Spleen (tissue), 7 donors: ENCODE data around the gene AHDC1.

Experiments used
- POLR2A ChIP-seq, 3 donors: fragments of 450-650 bp; IDR thresholded peaks; one replicate each; pipeline ENCODE4 v1.5.1; 2017; ENCODE audit warnings: antibody characterized with exemption in 3 of 3, mild to moderate bottlenecking in 1 of 3
- POLR2AphosphoS5 ChIP-seq, 3 donors: sonication (generic); formaldehyde crosslinking; IDR thresholded peaks; one replicate each; pipeline ENCODE4 v1.5.1; 2017; ENCODE audit warnings: antibody characterized with exemption in 3 of 3
- TF ChIP-seq, protein P1 (sequence below), 11 experiments: fragments of 200-600 bp in 7 of 11; fragments of 450-650 bp in 4 of 11; sonication (generic) in 4 of 11; IDR thresholded peaks in 8 of 11; conservative IDR thresholded peaks in 3 of 11; 1 replicate in 7 of 11; 2 replicates in 4 of 11; pipeline versions ENCODE4 v1.4.0 to v1.8.0; 2016 to 2021; ENCODE audit warnings: antibody characterized with exemption in 11 of 11, inconsistent platforms in 4 of 11, mild to moderate bottlenecking in 1 of 11
- donor health status: DM: no; HTN: no; CAD: no; lungs with moderate emphysema.
- donor health status: DM: no; HTN: no; CAD: no.
- donor health status: DM: no; HTN: no; CAD: no.

DNA sequence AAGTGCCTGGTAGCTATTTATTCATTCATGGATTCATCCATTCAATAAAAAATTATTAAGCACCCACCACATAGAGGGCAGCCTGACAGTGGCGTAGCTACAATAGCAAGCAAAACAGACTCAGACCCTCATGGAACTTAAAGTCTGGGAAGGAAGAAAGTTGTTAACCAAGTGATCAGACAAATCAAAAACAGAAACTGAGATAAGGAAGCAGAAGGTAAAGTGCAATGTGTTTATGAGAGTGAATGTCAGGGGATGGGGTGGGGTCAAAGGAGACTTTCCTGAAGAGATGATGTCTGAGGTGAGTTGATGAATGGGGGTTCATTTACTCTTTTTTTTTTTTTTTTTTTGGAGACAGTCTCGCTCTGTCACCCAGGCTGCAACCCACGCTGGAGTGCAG, 111.1 kb downstream of the AHDC1 start:
- TF ChIP-seq, protein P1, sequence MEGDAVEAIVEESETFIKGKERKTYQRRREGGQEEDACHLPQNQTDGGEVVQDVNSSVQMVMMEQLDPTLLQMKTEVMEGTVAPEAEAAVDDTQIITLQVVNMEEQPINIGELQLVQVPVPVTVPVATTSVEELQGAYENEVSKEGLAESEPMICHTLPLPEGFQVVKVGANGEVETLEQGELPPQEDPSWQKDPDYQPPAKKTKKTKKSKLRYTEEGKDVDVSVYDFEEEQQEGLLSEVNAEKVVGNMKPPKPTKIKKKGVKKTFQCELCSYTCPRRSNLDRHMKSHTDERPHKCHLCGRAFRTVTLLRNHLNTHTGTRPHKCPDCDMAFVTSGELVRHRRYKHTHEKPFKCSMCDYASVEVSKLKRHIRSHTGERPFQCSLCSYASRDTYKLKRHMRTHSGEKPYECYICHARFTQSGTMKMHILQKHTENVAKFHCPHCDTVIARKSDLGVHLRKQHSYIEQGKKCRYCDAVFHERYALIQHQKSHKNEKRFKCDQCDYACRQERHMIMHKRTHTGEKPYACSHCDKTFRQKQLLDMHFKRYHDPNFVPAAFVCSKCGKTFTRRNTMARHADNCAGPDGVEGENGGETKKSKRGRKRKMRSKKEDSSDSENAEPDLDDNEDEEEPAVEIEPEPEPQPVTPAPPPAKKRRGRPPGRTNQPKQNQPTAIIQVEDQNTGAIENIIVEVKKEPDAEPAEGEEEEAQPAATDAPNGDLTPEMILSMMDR (IDR thresholded peaks at IDR 0.05 in 8 of 11, conservative IDR thresholded peaks at IDR 0.05 in 3 of 11): no peak
- TF ChIP-seq POLR2AphosphoS5 (IDR thresholded peaks at IDR 0.05): no peak
- TF ChIP-seq POLR2A (IDR thresholded peaks at IDR 0.05): no peak
